Superior temporal gyrus (tissue), 1 donor: ENCODE results near the gene RBBP8.
"Not testable (repeated sequence)": the region's sequence is repeated elsewhere in the genome, so short reads cannot be mapped to it uniquely, and the experiment has no call there.

Experiments
- DNase-seq: peaks from one replicate; pipeline ENCODE4 v3.0.0-alpha.2; 2016; ENCODE audit errors: extremely low spot score

RBBP8 gene

DNA sequence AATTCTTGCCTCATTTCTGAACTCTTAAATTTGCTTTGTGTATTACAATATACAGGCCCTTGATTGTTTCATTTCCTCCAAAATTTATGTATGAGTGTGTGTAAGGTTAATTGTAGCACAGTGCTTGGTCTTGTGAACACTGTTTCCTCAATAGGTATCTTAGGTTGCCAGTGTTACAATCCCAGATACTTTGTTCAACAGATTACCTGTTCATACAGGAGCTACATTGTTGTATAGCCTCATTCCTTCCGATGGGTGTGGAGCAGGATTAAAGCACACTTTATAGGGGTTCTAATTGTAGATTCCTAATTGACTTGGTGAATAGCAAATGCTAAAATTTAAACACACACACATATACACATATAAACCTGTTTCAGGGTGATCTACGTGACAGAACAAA, 10.7 kb downstream of the RBBP8 start:
- no peak for DNase-seq

DNA sequence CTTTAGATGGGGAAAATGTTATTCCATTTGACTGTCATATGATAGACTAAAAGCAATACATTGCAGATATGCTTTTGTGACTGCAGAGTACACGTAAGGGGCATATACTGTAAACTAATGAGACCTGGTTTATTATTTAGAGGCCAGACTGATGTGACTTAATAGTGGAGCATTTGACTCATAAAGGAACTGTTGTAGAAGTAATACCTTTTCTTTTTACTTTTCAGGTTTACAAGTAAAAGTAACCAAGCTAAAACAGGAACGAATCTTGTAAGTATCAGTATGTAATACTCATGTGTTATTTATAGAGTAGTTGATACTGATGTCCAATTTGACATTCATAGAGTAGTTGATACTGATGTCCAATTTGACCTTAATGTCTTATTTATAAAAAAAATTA, 13.1 kb downstream of the RBBP8 start:
- DNase-seq = no peak

DNA sequence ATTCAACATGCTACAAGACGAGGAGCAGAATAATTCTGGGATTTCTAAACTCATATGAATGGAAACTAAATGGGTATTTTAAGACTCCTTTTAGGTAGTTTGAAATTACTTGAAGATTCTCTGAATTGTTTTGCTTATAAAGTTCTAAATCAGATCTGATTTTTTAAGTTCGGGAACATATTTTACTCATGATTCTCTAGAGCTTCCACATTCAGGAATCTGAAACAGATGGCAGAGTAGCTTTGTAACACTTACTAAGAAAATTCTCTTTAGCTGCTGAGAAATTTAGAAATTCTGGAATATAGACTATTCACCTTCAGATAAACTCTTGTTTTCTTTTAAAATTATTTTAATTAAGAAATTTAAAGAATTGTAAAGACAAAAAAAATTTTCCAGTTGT, 13.7 kb downstream of the RBBP8 start:
- DNase-seq = peak; percentile 34

DNA sequence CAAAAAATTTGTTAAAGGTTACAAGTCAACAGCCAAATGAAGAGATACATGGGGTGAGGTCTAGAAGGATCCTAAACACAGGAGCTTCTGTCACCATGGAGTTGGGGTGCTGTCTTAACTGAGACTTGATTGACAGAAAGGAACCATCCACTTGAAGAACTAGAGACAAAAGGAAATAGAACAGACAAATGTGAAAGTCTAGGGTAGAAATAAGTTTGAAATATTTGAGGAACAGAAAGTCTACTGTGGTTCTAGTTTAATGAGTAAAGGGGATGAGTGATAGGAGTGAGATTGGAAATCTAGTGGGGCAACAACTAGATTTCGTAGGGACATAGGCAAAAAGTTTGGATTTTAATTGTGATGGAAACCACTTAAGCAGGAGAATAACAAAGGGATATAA, 18.7 kb downstream of the RBBP8 start:
- no peak for DNase-seq

DNA sequence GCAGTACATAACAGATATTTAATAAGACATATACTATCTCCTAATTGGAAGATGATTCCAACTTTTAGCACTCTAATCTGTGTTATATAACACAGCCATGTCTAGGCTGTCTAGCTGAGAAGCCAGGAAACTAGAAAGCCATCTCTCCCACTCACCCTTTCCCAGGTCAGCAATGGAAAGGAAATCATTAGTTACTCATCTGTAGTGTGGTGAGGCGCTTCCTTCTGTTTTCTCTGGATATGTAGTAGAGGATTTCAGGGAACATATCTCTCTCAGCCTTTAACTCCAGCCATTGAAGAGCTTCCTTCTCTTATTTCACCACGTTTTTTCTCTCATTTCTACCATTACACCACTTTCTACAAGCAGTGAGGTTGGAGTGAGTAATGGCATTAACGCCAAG, 19.4 kb downstream of the RBBP8 start:
- no peak for DNase-seq

DNA sequence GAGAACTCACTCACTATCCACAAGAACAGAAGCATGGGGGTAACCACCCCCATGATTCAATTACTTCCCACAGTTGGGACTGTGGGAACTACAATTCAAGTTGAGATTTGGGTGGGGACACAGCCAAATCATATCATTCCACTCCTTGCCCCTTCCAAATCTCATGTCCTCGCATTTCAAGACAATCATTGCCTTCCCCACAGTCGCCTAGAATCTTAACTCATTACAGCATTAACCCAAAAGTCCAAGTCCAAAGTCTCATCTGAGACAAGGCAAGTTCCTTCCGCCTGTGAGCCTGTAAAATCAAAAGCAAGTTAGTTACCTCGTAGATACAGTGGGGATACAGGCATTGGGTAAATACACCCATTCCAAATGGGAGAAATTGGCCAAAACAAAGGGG, 20.9 kb downstream of the RBBP8 start:
- not testable (repeated sequence) for DNase-seq

DNA sequence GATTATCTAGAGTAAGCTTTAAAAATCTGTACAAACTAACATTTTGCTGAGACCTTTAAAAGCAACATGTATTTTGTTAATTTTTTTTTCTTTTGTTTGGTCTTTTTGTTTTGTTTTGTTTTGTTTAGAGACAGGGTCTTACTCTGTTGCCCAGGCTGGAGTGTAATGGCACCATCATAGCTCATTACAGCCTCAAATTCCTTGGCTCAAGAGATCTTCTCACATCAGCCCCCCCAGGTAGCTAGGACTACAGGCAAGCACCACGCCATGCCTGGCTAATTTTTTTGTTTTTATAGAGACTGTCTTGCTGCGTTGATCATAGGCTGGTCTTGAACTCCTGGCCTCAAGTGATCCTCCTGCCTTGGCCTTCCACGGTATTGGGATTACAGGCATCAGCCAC, 23.1 kb downstream of the RBBP8 start:
- DNase-seq = no peak

DNA sequence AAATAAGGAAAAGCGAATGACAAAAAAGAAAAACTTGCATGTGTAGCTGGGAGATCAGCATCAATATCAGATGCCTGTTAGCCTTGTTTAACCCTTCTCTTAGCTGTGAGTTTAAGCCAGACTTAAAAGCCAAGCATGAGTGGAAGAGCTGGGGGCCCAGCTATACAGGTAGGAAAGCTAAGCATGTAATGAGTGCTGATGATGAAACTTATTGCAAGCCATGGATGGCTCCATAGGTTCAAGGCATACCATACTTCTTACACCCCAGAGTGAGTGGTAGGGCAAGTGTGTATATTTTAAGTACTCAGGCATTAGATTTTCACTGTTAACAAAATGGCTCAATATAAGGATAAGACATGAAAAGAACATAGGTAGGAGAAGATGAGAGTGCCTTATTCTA, 28.0 kb downstream of the RBBP8 start:
- no peak for DNase-seq

DNA sequence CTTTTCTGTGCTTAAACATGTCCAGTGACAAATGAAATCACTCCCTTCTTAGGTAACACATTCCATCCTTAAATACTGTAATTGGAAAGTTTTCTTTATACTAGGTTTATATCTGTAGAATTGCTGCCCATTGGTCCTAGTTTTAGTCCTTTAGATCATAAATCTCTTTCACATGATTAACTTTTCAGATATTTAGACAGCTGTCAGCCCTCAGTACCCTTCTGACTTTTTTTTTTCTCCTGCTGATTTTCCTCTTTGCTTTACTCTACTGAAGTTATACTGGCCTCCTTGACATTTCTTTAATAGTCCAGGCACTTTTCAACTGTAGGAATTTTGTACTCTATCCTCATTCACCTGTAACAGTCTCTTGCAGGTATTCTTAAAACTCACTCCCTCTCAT, 28.9 kb downstream of the RBBP8 start:
- DNase-seq = no peak

DNA sequence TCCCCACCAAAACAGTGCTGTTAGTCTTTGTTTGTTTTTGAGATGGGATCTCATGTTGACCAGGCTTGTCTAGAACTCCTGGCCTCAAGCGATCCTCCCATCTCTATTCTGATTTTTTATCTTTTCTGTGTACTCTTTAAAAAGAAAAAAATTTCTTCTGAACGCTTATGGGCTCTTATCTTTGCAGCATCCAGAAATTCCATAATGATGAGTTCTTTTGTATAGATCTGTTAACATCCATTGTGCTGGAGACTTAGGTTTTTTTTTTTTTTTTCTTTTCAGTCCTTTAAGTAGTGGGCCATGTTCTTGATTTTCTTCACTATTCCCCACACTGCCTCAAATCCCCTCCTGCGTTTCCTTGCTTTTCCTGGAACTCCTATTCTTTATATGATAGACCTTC, 31.0 kb downstream of the RBBP8 start:
- DNase-seq = no peak

DNA sequence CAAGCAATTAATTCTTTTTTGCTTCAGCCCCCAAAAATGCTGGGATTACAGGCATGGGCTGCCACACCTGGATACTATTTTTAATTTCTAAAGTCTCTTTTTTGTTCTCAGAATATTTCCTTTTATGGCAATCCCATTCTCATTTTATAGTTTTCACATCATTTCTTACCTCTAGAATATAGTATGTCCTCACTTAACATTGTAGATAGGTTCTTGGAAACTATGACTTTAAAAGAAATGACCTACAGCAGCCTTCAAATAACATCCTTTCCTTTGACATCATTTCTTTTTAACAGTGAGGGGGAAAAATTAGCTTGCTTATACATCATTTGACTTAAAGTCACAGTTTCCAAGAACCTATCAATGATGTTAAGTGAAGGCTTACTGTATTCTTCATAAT, 31.6 kb downstream of the RBBP8 start:
- DNase-seq = no peak

DNA sequence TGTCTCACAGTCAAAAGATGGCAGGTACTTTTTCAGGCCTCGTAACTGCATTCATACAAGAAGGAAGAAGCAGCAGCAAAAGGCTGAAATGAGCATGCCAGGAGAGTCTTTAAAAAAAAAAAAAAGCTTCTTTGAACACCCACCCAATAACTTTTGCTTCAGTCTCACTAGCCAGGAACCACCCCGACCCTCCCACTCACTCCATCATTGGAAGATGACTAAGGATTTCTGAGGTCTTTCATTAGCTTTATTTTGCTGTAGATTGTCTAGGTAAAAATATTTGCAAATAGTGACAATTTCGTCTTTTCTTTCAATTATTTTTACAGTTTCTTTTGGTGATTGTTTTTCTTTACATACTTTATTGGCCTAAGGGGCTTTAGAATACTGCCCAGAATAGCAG, 37.9 kb downstream of the RBBP8 start:
- DNase-seq = no peak

DNA sequence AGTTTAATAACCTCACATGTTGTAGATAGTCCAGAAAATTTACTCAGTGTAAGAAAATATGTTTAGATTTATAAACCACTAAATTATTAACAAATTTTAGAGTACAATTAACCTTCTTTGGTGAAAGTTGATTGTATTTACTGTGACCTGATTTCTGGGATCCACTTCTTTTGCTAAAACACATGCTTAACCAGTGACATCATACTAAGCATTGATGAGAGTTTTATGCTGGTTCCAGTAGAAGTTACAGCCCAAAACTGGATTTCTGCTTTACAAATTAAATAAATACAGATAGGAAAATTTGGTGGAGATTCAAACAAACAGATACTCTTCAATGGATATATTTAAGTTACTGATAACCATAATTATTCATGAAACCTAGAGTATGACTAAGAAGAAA, 40.9 kb downstream of the RBBP8 start:
- DNase-seq = no peak

DNA sequence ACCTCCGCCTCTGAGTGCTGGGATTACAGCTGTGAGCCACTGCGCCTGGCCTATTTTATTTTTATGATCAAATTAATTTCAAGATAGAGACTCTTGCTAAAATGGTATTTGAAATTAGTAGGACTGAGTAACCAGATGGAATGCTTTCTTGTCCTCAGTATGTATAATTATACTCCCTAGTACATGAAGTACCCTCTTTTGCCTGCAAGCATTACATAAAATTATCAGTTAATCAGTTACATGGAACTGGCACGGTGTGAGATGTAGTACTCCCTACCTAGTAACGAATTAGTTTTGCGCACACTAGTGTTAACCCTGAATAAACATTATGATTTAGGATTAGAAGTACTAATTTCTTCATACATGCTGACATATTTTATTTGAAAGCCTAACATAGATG, 41.6 kb downstream of the RBBP8 start:
- DNase-seq = no peak

DNA sequence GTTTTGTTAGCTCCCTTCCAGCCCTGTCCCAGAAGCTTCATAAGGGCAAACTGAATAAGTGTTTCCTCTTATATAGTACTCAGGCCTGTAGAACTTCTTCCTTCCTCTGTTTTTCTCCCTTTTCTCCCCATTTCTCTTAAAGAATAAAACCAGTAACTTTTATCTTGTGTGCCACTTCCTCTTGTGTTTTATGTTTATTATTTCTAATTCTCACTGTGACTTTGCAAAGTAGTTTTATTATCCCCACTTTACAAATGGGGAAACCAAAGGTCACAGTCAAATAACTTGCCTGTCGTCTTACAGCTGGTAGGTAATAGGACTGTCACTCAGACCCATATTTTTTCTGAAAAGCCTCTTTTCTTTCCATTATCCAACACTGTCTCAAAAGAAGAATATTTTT, 42.4 kb downstream of the RBBP8 start:
- no peak for DNase-seq

DNA sequence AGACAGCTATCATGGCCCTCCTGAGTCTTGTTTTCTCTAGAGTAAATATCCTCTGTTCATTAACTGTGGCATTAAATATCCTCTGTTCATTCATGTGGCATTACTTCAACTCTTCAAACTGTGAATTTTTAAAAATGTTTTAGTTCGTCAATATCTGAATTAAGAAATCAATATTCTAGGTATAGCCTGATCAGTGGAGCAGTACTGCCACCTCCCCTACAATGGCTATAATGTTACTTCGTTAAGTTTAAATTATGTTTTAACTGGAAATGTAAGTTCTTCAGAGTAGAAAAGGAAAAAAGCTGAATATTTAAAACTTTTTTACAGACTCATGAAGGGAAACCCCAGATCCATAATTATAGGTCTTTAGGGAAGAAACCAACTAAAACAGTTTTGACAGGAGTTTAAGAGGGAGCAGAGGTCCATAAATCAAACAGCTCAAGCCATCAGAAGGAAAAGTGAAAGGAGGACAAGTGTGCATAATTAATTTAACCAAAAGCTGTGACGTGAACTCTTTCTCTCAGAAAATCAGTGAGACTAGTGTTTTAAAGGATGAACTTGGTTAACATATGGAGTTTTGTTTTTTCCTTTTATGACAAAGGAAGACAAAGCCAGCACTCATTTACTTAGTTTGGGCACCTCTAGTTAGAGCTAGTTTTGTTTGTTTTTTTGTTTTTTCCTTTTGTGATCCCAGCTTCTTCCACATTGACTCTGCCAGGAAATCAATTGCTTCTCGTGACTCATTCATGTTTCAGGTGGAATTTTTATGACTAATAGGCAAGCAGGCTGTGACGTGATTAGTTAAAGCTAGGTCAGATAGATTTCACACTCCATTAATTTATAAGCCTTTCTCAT, 44.9 kb downstream of the RBBP8 start:
- DNase-seq = no peak

DNA sequence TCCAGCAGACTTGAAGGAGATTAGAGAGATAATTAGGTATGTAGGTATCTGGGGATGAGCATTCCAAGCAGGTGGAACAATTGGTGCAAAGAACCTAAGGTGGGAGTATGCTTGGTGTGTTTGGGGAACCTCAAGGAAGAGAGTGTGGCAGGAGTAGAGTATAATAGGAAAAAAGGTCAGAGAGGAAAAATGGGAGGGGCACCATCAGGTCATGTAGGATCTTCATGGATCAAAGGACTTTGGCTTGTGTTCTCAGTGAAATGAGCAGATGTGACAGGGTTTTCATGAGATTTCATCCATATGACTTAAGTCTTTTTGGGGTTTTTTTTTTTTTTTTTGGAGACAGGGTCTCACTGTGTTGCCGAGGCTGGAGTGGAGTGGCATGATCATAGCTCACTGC, 47.3 kb downstream of the RBBP8 start:
- DNase-seq = no peak

DNA sequence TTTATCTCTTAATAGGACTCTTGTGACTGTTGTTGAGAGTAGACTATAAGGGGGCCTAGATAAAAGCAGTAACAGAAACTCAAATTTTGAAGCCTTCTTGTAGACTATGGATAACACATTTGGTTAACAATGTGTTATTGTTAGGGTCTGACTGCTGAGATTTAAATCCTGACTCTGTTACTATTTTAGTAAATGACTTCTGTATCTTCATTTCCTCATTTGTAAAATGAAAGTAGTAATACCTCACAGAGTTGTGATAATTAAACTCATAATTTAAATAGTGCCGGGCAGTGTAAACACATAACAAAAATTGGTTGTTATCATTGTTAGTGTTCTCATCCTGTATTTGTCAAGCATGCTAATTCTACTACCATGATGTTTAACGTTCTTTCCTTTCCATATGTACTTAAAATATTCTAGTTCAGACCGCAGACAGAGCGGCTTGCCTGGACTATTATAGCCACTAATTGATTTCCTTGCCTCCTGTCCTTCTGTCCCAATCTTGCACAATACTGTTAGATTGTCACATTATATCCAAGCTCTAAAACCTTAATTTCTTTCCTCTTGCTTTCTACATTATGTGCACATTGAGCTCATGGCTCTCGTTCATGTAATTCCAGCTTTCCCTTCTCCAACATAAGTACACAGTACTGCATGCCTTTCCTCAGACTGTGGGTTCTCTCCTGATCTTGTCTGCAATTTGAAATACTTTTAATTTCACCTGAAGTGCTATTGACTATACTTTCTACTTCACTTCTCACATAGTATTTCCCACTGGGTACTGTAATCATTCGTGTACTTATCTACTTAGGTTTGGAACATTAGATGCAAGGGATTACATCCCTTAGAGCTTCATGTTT, 48.4 kb downstream of the RBBP8 start:
- no peak for DNase-seq

DNA sequence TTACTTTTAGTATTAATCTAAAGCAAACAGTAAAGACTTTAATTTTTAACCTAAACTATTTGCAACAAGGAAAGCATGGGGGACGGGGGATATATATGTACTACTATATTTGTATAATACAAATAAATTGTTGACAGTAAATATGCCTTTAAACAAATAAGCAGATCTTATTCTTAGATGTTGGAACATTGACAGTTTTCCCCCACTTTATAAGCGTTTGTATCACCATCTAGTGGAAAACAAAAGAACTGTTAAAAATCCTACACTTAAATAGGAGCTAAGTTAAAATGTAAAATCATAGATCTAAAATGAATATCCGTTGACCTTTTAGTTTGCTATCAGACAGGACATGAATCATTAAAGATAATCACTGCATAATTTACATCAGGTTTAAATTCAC, 50.0 kb downstream of the RBBP8 start:
- peak; percentile 70 for DNase-seq

DNA sequence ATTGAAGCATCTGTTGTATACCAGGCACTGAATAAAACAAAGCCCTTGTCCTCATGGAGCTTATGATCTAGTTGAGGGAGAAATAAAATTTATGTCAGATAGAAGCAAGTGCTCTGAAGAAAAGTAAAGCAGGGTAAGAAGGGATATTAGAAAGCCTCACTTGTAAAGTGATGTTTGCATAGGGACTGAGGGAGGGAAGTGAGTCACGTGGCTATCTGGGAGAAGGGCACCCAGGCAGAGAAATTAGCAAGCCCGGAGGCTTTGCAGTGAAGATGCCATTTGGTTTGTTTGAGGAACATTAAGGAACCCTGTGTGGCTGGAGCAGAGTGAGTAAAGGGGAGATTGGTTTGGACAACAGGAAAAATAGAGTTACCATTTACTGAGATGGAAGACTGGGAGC, 52.1 kb downstream of the RBBP8 start:
- DNase-seq = no peak

DNA sequence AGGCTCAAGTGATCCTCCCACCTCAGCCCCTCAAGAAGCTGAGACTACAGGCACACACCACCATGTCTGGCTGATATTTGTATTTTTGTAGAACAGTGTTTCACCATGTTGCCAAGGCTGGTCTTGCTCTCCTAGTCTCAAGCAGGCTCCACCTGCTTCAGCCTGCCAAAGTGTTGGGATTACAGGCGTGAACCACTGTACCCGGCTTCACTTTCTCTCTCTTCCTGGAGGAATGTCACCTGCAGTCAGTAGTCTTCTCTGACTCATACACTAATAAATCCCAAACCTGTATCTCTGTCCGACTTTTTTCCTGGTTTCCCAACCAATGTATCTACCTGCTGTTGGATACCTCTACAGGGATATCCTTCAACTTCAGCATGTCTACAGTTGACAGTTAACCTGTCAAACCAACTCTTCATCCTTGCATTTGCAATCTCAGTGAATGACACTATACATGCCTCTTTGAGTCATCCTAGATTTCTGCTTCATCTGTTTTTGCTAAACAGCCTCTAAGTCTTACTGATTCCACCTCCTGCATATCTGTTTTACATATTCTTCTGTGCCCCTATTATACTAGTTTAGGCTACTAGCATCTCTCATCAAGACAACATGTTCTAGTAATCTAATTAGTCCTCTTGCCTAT, 54.5 kb downstream of the RBBP8 start:
- no peak for DNase-seq

DNA sequence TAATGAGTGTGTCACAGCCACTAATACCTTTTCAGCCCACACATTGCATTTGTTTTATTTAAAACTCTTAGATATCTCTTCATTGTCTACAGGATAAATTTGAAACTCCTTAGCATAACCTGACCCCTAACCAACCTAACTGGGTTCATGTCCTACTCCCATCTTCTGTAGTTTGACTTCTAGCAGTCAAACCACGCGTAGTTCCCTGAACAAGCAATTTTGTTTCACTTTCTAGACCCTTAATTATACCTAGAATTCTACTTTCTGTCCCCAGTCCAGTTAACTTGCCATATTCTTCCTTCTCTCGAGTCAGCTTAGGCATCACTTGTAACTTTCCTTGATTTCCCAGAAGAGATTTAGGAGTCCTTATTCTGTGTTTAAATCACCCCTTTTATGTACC, 55.1 kb downstream of the RBBP8 start:
- no peak for DNase-seq

DNA sequence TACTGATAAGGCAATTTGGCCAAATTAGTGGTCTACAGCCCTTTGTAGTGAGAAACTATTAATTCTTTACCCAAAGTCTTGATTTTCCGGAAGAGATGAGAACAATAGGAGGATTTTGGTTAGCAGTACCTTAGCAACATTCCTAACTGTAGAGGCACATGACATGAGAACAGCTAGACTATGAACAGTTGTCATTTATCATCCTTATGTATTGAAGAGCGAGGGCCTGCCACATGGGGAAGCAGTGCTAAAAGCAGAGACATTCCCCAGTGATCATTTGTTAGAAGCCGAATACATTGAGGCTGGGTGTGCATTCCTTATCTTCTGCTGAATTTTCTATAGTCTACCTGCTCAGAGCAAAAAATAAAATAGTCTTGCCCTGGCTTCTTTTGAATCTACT, 65.2 kb downstream of the RBBP8 start:
- DNase-seq = no peak
